ENCODE results near the gene MLKL. TPM values are rescaled to one million over a fixed set of nuclear protein-coding genes. Genes with fewer than 3 reads are reported as not detected.

MLKL gene
- total and polyA plus RNA-seq, 2 of the 13 experiments (the other 11 are each of a cell fraction or from before 2014, with no cell fraction given), result 6.4 to 10.7 TPM

DNA sequence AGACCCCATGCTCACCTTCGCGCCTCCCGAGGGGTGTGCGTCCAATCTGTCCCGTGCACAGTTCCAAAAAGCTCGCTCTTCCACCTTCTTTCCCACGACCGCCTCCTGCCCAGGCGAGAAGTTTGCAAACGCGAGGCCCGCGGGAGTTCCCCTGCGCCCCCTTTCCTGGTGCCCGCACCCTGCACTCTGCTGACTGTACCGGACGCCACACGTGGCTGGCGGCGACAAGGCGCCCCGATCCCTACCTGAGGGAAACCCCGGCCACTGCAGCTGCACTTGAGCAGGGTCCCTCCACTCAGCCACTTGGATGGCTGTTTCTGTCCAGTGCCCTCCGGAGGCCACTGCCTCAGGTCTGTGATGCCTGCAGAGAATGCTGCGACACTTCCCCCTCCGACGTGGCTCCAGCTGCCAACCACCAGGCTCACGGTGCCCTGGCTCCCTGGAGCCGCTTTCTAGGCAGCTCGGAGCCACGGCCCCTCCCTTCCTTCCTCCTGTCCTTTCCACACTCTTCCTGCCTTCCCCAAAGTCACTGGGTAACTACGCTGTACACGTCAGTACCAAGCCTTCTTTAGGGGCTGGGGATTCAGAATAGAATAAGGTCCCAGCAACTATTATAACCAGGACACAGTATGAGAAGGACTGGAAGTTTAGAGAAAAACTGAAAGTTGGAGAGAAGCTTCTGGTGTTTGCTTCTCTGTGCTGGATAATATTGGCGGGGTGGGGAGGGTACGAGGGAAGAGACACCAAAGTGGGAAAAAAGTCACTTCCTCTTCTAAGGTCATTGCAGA, at the start of gene MLKL (continued):
- TF ChIP-seq MYC (CRISPR knock-in tag; IDR thresholded peaks at IDR 0.05; ENCODE audit: borderline replicate concordance) (peak; percentile 99), ZBTB8A (CRISPR knock-in tag; IDR thresholded peaks at IDR 0.05; ENCODE audit: borderline replicate concordance, low read depth) (peak; percentile 49; the same call in 1 of the 2 replicates), TBX2 (CRISPR knock-in tag; IDR thresholded peaks at IDR 0.05; ENCODE audit: borderline replicate concordance) (peak; percentile 72; the same call in 1 of the 2 replicates), ZNF761 (CRISPR knock-in tag; conservative IDR thresholded peaks at IDR 0.05) (peak; percentile 64; the same call in 1 of the 2 replicates), PHF20 (CRISPR knock-in tag; IDR thresholded peaks at IDR 0.05) (peak; percentile 64), ZNF776 (CRISPR knock-in tag; IDR thresholded peaks at IDR 0.05) (peak; percentile 87; the same call in 1 of the 2 replicates), NFKB2 (CRISPR knock-in tag; IDR thresholded peaks at IDR 0.05; ENCODE audit: borderline replicate concordance) (peak; percentile 97), SMAD3 (CRISPR knock-in tag; IDR thresholded peaks at IDR 0.05) (peak; percentile 75), TRIM24 (CRISPR knock-in tag; IDR thresholded peaks at IDR 0.05) (no peak), RFXANK (CRISPR knock-in tag; IDR thresholded peaks at IDR 0.05) (no peak), HNRNPL (IDR thresholded peaks at IDR 0.05; ENCODE audit: low read depth, low read length) (peak; percentile 94), MEIS2 (CRISPR knock-in tag; IDR thresholded peaks at IDR 0.05) (peak; percentile 60; the same call in 1 of the 2 replicates), KMT2A (CRISPR knock-in tag; IDR thresholded peaks at IDR 0.05) (peak; percentile 95), EP300 (IDR thresholded peaks at IDR 0.05; ENCODE audit: low read depth in 2 of 2, low read length in 2 of 2) (no peak), EP300 (CRISPR knock-in tag; IDR thresholded peaks at IDR 0.05; ENCODE audit: borderline replicate concordance) (0 out of 2 replicates have a peak, but pooled peaks have one; percentile 39), ZNF709 (CRISPR knock-in tag; IDR thresholded peaks at IDR 0.05) (peak; percentile 88; the same call in 1 of the 2 replicates), MAF1 (CRISPR knock-in tag; IDR thresholded peaks at IDR 0.05; ENCODE audit: borderline replicate concordance) (peak; percentile 69; the same call in 1 of the 2 replicates), TP53 (CRISPR knock-in tag; conservative IDR thresholded peaks at IDR 0.05) (0 out of 2 replicates have a peak, but pooled peaks have one; percentile 36), KLF11 (CRISPR knock-in tag; IDR thresholded peaks at IDR 0.05) (peak; percentile 96), KLF15 (CRISPR knock-in tag; IDR thresholded peaks at IDR 0.05; ENCODE audit: borderline replicate concordance) (peak; percentile 79; the same call in 1 of the 2 replicates), ZNF777 (CRISPR knock-in tag; IDR thresholded peaks at IDR 0.05) (peak; percentile 98), U2AF2 (IDR thresholded peaks at IDR 0.05; ENCODE audit: low read depth, low read length) (no peak), JUND (CRISPR knock-in tag; IDR thresholded peaks at IDR 0.05) (0 out of 2 replicates have a peak, but pooled peaks have one; percentile 27)
- TF ChIP-seq, protein P1, sequence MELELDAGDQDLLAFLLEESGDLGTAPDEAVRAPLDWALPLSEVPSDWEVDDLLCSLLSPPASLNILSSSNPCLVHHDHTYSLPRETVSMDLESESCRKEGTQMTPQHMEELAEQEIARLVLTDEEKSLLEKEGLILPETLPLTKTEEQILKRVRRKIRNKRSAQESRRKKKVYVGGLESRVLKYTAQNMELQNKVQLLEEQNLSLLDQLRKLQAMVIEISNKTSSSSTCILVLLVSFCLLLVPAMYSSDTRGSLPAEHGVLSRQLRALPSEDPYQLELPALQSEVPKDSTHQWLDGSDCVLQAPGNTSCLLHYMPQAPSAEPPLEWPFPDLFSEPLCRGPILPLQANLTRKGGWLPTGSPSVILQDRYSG (CRISPR knock-in tag; IDR thresholded peaks at IDR 0.05), result 0 out of 2 replicates have a peak, but pooled peaks have one; percentile 89
- TF ChIP-seq, protein P2, sequence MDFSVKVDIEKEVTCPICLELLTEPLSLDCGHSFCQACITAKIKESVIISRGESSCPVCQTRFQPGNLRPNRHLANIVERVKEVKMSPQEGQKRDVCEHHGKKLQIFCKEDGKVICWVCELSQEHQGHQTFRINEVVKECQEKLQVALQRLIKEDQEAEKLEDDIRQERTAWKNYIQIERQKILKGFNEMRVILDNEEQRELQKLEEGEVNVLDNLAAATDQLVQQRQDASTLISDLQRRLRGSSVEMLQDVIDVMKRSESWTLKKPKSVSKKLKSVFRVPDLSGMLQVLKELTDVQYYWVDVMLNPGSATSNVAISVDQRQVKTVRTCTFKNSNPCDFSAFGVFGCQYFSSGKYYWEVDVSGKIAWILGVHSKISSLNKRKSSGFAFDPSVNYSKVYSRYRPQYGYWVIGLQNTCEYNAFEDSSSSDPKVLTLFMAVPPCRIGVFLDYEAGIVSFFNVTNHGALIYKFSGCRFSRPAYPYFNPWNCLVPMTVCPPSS (IDR thresholded peaks at IDR 0.05), result no peak
- TF ChIP-seq, protein P3, sequence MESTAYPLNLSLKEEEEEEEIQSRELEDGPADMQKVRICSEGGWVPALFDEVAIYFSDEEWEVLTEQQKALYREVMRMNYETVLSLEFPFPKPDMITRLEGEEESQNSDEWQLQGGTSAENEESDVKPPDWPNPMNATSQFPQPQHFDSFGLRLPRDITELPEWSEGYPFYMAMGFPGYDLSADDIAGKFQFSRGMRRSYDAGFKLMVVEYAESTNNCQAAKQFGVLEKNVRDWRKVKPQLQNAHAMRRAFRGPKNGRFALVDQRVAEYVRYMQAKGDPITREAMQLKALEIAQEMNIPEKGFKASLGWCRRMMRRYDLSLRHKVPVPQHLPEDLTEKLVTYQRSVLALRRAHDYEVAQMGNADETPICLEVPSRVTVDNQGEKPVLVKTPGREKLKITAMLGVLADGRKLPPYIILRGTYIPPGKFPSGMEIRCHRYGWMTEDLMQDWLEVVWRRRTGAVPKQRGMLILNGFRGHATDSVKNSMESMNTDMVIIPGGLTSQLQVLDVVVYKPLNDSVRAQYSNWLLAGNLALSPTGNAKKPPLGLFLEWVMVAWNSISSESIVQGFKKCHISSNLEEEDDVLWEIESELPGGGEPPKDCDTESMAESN (CRISPR knock-in tag; conservative IDR thresholded peaks at IDR 0.05), result peak; percentile 87

Measured in HepG2 (cell line).